ENCODE data around the gene MTUS2. TPM values are rescaled to one million over a fixed set of nuclear protein-coding genes. Genes with fewer than 3 reads are reported as not detected.
A peak's percentile ranks its signal among the peaks of the same experiment; 100 is the strongest.

MTUS2 gene
- total RNA-seq, 1 donor from 2014 or later, result 8.9 TPM

GRCh38 chr13:29494520-29494919 lies 674.4 kb downstream of the MTUS2 start:
- intact Hi-C loops (cut with DNase I), result no loop called here

GRCh38 chr13:29496241-29496712 lies 676.1 kb downstream of the MTUS2 start:
- Histone ChIP-seq H3K4me1 (peaks cover 11 to 16% of the 10 kb centered on the region in 2 donors), H3K4me3 (no peak overlapping the region), H3K27ac (peak overlapping the region; percentile 56 to 67), H3K36me3 (peaks cover 19 to 32% of the 10 kb centered on the region in 2 donors), H3K9me3 (no peaks in the 10 kb centered on the region), H3K27me3 (no peaks in the 10 kb centered on the region)
- DNase-seq (ENCODE audit: low spot score in 2 of 2), result peak; percentile 36 to 81
- TF ChIP-seq CTCF (IDR thresholded peaks at IDR 0.05), result peak in 1 of 3 experiments; percentile 11
- intact Hi-C loops (cut with DNase I), result no loop called here

More at GRCh38 chr13:29494520-29494919, 674.4 kb downstream of the MTUS2 start:
- Histone ChIP-seq H3K4me3 (no peak overlapping the region), H3K27ac (no peak overlapping the region), H3K4me1 (peaks cover 11 to 16% of the 10 kb centered on the region in 2 donors), H3K27me3 (no peaks in the 10 kb centered on the region), H3K9me3 (no peaks in the 10 kb centered on the region), H3K36me3 (peaks cover 19 to 27% of the 10 kb centered on the region in 2 donors)
- peak in 1 of 2 donors; percentile 57 for DNase-seq (ENCODE audit: low spot score in 2 of 2)
- no peak for TF ChIP-seq CTCF (IDR thresholded peaks at IDR 0.05)

- H3K36me3 ChIP-seq, result peaks cover 19 to 38% of the 10 kb centered on the region in 2 donors
- H3K27me3 ChIP-seq, result no peaks in the 10 kb centered on the region
- no peaks in the 10 kb centered on the region for H3K9me3 ChIP-seq
- no peak for TF ChIP-seq CTCF (IDR thresholded peaks at IDR 0.05)
- H3K27ac ChIP-seq, result peak overlapping the region; percentile 56 to 67
- intact Hi-C loops (cut with DNase I), result no loop called here
- H3K4me1 ChIP-seq, result peaks cover 11 to 16% of the 10 kb centered on the region in 2 donors
- H3K4me3 ChIP-seq, result no peak overlapping the region
- DNase-seq (ENCODE audit: low spot score in 2 of 2), result peak in 1 of 2 donors; percentile 63
Measured at GRCh38 chr13:29497137-29497654, 677.1 kb downstream of the MTUS2 start.

- peaks cover 11 to 16% of the 10 kb centered on the region in 2 donors for H3K4me1 ChIP-seq
- no peaks in the 10 kb centered on the region for H3K27me3 ChIP-seq
- no peak overlapping the region for H3K27ac ChIP-seq
- no peak for TF ChIP-seq CTCF (IDR thresholded peaks at IDR 0.05)
- no peak overlapping the region for H3K4me3 ChIP-seq
- H3K36me3 ChIP-seq, result peaks cover 12 to 31% of the 10 kb centered on the region in 2 donors
- intact Hi-C loops (cut with DNase I), result no loop called here
- DNase-seq (ENCODE audit: low spot score in 2 of 2), result peak in 1 of 2 donors; percentile 47
- H3K9me3 ChIP-seq, result no peaks in the 10 kb centered on the region
Measured at GRCh38 chr13:29498426-29499040, 678.4 kb downstream of the MTUS2 start.

- Histone ChIP-seq H3K27ac (no peak overlapping the region), H3K4me1 (peaks cover 11 to 16% of the 10 kb centered on the region in 2 donors), H3K36me3 (peaks cover 12 to 38% of the 10 kb centered on the region in 2 donors), H3K4me3 (no peak overlapping the region), H3K9me3 (no peaks in the 10 kb centered on the region), H3K27me3 (no peaks in the 10 kb centered on the region)
- intact Hi-C loops (cut with DNase I), result no loop called here
- no peak for DNase-seq (ENCODE audit: low spot score in 2 of 2)
- TF ChIP-seq CTCF (IDR thresholded peaks at IDR 0.05), result no peak
Measured at GRCh38 chr13:29499506-29500165, 679.5 kb downstream of the MTUS2 start.

All from ascending aorta (tissue), 2 donors.